Stromal cell of bone marrow (primary cell): ENCODE data around the gene LRBA.
"Not testable (repeated sequence)": the region's sequence is repeated elsewhere in the genome, so short reads cannot be mapped to it uniquely, and the experiment has no call there.

Experiments used
- DNase-seq: peaks from one replicate; pipeline ENCODE4 v3.0.0-alpha.2; 2012; ENCODE audit warnings: low read depth

The LRBA gene

DNA sequence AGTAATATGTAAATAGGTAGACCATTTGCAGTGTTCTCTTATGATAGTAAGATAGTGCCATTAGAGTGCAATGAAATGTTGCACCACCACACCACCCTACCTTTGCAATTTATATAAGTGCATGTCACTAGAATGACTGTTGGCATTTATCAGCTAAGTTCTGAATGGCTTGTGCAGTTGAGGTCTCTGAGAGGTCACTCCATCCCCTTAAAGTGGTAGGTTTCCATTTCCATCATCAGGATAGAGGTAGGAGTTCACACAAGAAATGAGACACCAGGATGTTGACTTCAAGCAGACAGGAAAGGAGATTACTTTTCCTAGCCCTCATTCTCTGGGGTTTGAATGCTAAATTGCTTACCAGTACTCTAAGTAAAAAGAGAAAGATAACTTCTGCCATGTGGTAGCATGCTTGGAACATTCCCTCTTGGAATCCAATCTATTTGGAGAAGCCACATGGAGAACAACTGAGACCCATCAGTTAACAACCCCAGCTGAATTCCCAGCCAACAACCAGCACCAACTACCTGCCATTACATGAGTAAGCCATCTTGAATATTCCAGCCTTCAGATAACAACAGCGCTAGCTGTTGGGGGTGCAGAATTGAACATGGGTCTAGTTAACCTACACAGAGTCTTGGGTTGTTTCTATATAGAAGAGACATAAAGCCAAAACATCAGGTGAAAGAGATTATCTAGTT, 6.7 kb upstream of the LRBA start:
- DNase-seq = no peak

DNA sequence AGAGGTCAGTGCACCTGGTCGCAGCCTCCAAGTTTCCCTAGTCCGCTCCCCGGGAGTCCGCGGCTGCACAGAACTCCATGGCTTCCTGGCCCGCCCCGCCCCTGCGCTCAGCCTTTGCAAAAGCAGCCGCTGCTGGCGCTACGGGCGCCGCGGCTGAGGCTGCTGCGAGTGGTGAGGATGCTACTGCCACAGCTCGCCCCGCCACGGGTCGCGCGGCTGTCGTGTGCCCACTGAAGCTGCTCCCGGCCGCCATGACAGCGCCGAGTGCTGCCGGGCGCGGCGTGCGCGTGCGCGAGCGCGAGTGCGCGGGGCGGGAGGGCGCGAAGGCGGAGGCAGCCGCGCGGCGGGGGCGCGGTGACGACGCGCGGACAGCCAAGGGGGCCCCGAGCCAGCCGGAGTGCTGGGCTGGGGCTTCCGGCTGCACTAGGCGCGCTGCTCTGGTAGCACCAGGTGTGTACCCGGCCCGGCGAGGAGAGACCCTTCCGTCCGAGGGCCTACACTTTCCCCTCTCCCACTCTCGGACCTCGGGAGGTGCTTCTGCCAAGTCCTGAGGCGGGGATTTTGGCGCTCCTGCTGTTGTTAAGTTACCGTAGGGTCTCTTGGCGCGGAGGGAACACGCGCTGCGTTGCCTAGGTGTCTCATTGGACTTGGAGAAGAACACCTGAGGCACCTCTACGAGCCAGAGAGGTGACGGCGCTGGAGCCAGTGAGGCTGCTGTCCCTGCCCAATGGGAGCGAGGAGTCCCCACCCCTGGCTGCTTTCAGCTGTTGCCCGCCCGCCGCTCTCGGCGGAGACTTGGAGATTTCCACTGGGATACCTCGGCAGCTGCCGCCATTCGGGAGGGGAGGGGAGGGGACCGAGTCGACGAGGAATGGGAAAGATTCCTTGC, 619 bp upstream of the LRBA start:
- DNase-seq = no peak

- no peak for DNase-seq
Measured at GRCh38 chr4:151013944-151014343, 1.1 kb downstream of the LRBA start.

- DNase-seq = no peak
Measured at GRCh38 chr4:151013491-151013890, 1.6 kb downstream of the LRBA start.

GRCh38 chr4:151012820-151013219, 2.3 kb downstream of the LRBA start:
- no peak for DNase-seq

DNA sequence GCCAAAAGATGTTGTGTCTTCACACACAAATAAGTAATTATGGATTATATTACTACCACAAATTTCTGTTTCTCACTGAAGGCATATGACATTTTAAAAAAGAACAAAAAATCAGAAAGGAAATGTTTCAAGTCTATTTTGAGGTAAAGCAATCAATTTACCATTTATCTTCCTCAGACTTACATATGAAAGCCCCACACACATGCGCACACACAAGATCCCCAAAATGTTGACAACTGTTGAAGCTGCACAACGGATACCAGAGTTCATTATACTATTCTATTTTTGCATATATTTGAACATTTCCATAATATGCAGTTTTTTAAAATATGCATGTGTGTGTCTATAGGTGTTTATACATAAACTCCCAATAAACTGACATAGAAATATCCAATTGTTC, 2.7 kb downstream of the LRBA start:
- DNase-seq = no peak

DNA sequence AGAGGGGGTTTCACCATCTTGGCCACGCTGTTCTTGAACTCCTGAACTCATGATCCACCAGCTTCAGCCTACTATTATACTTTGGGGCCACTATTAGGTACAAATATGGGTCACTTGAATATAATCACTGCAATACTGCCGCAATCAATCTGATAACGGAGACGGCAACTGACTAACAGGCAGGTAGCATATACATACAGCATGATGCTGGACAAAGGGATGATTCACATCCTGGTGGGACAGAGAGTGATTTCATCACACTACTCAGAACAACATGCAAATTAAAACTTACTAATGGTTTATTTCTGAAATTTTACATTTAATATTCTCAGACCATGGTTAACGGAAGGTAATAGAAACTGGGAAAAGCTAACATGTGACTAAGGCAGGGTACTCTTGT, 10.9 kb downstream of the LRBA start:
- no peak for DNase-seq

DNA sequence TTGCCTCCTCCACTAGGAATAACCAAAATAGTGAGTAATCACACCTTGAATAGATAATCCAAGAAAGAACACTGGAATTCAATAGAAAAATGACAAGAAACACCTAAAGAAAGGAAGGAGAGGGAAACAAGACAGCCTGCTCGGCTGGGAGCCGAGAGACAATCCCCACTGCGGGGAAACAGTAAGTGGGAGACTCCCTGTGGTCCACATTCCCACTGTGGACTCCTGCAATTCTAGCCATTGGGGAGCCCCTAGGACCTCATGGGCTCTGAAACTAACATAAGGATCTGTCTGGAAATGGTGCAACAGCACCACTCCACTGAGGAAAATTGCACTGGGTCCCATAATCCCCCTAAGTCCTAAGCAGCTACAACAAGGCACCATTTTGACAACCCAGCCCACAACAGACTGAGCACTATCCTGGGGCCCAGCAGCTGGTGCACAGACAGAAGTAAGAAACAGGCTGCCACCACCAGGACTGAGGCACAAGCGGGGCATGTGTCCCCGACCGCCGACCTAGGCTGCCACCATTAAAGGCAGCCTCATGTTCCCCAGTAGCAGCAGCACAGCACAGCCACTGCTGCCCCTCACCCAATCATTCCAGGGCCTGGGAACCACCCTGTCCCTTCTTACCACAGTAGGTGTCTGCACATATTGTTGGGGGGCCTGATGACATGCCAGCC, 14.2 kb downstream of the LRBA start:
- DNase-seq = no peak

GRCh38 chr4:150999086-150999485, 16.0 kb downstream of the LRBA start:
- no peak for DNase-seq

DNA sequence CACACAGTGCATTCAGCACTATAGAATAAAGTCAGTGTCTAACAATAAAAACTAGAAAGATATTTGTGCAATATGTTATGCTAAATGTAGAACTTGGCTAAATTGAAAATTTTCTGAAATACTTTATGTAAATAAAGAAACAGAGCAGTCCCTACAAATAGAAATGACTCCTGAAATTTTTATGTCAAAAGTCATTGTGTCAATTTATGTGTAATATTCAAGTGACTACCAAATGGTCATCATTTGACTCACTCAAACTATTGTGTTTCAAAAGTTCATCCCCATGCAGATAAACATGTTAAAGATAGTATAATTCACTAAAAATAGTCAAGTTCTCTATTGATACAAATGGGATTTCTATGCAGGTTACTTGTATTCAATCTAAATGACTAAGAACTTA, 17.9 kb downstream of the LRBA start:
- no peak for DNase-seq

GRCh38 chr4:150994721-150995120, 20.4 kb downstream of the LRBA start:
- no peak for DNase-seq

- not testable (repeated sequence) for DNase-seq
Measured at GRCh38 chr4:150993577-150993976, 21.5 kb downstream of the LRBA start.

DNA sequence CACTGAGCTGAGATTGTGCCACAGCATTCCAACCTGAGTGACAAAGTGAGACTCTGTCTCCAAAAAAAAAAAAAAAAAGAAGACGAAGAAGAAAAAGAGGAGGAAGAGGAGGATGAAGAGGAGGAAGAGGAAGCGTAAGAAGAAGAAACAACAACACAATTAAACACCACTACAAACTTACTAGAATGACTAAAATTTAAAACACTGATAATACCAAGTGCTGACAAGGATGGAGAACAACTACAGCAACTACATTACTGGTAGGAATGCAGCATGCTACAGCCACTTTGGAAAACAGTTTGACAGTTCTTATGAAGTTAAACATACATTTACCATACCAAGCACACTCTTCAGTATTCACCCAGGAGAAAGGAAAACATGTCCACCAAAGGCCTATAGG, 24.1 kb downstream of the LRBA start:
- DNase-seq = no peak

DNA sequence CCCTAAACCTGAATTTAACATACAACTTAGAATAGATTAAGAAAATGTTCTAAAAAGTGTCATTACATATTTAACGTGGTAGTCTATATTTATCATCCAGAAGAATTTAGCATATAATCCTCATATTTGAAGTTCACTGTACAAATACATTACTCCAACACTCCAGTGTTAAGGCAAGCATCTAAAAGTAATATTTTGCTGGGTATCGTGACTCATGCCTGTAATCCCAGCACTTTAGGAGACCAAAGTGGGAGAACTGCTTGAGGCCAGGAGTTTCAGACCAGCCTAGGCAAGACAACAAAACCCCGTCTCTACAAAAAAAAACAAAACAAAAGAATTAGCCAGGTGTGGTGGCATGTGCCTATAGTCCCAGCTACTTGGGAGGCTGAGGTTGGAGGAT, 24.8 kb downstream of the LRBA start:
- no peak for DNase-seq

DNA sequence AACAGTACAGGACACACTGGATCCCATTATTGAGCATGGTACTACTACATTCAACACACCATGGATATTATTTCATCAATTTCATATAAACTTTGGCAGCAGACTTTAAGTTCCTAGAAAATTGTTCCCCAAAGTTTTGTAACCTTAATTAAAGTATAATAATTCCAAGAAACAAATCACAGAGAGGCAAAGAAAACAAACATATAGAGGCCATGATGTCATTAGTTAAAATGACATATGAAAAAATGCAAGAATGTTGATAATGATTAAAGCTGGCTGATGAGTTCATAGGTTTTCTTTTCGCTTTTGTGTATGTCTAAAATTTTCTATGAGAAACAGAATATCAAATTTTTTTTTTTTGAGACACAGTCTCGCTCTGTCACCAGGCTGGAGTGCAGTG, 26.8 kb downstream of the LRBA start:
- DNase-seq = no peak

- no peak for DNase-seq
Measured at GRCh38 chr4:150987204-150987603, 27.9 kb downstream of the LRBA start.

GRCh38 chr4:150986085-150986484, 29.0 kb downstream of the LRBA start:
- DNase-seq = no peak

- no peak for DNase-seq
Measured at GRCh38 chr4:150983851-150984250, 31.2 kb downstream of the LRBA start.

- DNase-seq = no peak
Measured at GRCh38 chr4:150982557-150983233, 32.4 kb downstream of the LRBA start.

DNA sequence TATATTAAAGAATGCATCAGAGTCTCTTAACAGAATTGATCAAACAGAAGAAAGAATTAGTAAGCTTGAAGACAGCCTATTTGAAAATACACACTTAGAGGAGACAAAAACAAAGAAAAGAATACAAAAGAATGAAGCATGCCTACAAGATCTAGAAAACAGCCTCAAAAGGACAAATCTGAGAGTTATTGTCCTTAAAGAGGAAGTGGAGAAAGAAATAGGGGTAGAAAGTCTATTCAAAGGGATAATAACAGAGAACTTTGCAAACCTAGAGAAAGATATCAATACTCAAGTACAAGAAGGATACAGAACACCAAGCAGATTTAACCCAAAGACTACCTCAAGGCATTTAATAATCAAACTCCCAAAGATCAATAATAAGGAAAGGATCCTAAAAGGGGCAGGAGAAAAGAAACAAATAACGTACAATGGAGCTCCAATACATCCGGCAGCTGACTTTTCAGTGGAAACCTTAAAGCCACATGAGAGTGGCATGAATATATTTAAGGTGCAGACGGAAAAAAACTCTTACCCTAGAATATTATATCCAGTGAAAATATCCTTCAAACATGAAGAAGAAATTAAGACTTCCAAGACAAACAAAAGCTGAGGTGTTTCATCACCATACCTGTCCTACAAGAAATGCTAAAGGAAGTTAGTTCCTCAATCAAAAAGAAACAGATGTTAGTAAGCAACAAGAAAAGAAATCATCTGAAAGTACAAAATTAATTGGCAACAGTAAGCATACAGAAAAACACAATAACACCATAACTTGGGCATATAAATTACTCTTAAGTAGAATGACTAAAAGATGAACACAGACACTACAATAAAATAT, 36.1 kb downstream of the LRBA start:
- DNase-seq = no peak

DNA sequence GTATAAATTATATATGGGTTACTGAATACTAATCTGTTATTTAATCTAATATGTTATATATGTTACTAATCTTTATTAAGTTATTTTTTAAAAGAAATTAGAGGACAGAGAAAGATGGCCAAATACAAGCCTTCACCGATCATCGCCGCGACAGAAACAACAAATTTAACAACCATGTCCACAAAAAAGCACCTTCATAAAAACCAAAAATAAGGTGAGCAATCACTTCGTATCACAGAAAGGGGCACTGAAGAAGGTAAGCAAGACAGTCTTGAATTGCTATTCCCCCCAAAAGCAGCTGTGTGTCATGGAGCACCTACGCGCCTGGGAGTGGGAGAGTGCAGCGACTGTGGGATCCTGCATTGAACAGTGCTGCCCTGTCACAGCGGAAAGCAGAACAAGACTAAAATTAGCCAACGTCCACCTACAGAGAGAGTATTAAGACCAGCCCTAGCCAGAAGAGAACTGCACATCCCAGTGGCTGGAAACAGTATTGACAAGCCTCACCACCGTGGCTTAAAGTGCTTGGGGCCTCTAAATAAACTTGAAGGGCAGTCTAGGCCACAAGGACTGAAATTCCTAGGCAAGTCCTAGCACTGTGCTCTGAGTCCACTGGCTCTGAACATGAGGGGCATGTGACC, 38.5 kb downstream of the LRBA start:
- no peak for DNase-seq
